Measurements from ENCODE around the gene PROM2.

Gene PROM2

GRCh38 chr2:95274291-95275150 is at the start of gene PROM2:
Gene PROM2, plus strand, starts transcription at chr2:95274449. Its CDS starts 137 bp downstream, at chr2:95274586.
- TF ChIP-seq CTCF (IDR thresholded peaks at IDR 0.05; ENCODE audit: borderline replicate concordance, insufficient read depth, low read depth, low read length), result no peak
- no peak within 1 kb of the TSS for H3K4me3 ChIP-seq (ENCODE audit: low read depth, low read length)

GRCh38 chr2:95225658-95226057 is 48.6 kb upstream of the PROM2 start:
- TF ChIP-seq CTCF (IDR thresholded peaks at IDR 0.05; ENCODE audit: borderline replicate concordance, insufficient read depth, low read depth, low read length), result no peak
- no peak overlapping the region for H3K4me3 ChIP-seq (ENCODE audit: low read depth, low read length)

GRCh38 chr2:95231723-95232122 is 42.5 kb upstream of the PROM2 start:
- no peak overlapping the region for H3K4me3 ChIP-seq (ENCODE audit: low read depth, low read length)
- TF ChIP-seq CTCF (IDR thresholded peaks at IDR 0.05; ENCODE audit: borderline replicate concordance, insufficient read depth, low read depth, low read length), result peak; percentile 77

- H3K4me3 ChIP-seq (ENCODE audit: low read depth, low read length), result no peak overlapping the region
- TF ChIP-seq CTCF (IDR thresholded peaks at IDR 0.05; ENCODE audit: borderline replicate concordance, insufficient read depth, low read depth, low read length), result no peak
These were observed 42.0 kb upstream of the PROM2 start for GRCh38 chr2:95232232-95232631.

GRCh38 chr2:95234286-95234785 is 39.9 kb upstream of the PROM2 start:
- no peak overlapping the region for H3K4me3 ChIP-seq (ENCODE audit: low read depth, low read length)
- TF ChIP-seq CTCF (IDR thresholded peaks at IDR 0.05; ENCODE audit: borderline replicate concordance, insufficient read depth, low read depth, low read length), result no peak

GRCh38 chr2:95234816-95235215 is 39.4 kb upstream of the PROM2 start:
- TF ChIP-seq CTCF (IDR thresholded peaks at IDR 0.05; ENCODE audit: borderline replicate concordance, insufficient read depth, low read depth, low read length), result no peak
- H3K4me3 ChIP-seq (ENCODE audit: low read depth, low read length), result no peak overlapping the region

- no peak overlapping the region for H3K4me3 ChIP-seq (ENCODE audit: low read depth, low read length)
- TF ChIP-seq CTCF (IDR thresholded peaks at IDR 0.05; ENCODE audit: borderline replicate concordance, insufficient read depth, low read depth, low read length), result no peak
These were observed 36.1 kb upstream of the PROM2 start for GRCh38 chr2:95238131-95238530.

Measured in GM12875 (cell line).